ENCODE results near the gene TMEM269.

TMEM269 gene

DNA sequence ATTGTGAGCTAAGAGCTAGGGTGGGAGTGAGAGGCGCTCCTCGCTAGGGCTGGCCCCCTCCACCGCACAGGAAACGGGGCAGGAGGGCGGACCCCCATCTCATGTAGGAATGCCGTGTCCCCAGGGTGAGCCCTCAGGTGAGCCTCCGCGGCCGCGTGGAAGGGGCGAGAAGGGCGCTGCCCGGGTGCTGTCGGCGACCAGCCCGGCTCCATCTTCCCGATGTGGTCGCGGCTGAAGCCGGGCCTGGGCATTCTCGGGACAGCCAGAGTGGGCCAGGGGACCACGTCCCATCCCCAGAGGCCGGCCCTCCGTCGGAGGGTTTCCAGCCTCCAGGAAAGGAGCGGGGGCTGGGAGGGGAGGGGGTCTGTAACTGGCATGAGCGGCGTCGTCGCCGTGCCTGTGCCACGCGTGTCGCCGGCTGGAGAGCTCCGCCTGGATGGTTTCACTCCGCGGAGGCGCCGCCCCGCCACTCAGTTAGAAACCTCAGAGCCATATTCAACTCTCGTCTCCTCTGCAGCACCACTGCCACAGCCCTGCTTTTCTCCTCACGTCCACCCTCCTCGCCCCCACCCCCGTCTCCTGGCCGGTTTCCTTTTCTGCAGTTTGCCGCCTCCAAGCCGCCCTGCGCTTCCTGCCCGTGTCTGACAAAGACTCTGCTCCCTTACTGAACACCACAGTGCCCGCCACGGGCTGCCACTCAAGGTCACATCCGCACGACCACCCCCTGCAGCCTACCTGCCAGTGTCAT is at the start of gene TMEM269:
TSS of gene TMEM269 (plus strand) at position 46 of the 748 bp plus-strand sequence. CDS start 4,903 bp downstream, outside the sequence.
- DNase-seq (ENCODE audit: extremely low read depth, low read depth), result no peak
- TF ChIP-seq, protein P1, sequence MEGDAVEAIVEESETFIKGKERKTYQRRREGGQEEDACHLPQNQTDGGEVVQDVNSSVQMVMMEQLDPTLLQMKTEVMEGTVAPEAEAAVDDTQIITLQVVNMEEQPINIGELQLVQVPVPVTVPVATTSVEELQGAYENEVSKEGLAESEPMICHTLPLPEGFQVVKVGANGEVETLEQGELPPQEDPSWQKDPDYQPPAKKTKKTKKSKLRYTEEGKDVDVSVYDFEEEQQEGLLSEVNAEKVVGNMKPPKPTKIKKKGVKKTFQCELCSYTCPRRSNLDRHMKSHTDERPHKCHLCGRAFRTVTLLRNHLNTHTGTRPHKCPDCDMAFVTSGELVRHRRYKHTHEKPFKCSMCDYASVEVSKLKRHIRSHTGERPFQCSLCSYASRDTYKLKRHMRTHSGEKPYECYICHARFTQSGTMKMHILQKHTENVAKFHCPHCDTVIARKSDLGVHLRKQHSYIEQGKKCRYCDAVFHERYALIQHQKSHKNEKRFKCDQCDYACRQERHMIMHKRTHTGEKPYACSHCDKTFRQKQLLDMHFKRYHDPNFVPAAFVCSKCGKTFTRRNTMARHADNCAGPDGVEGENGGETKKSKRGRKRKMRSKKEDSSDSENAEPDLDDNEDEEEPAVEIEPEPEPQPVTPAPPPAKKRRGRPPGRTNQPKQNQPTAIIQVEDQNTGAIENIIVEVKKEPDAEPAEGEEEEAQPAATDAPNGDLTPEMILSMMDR (IDR thresholded peaks at IDR 0.05; ENCODE audit: low read depth, low read length), result no peak

GRCh38 chr1:42735056-42735455 is 49.7 kb upstream of the TMEM269 start:
- TF ChIP-seq, protein P1 (IDR thresholded peaks at IDR 0.05; ENCODE audit: low read depth, low read length), result no peak
- no peak for DNase-seq (ENCODE audit: extremely low read depth, low read depth)

DNA sequence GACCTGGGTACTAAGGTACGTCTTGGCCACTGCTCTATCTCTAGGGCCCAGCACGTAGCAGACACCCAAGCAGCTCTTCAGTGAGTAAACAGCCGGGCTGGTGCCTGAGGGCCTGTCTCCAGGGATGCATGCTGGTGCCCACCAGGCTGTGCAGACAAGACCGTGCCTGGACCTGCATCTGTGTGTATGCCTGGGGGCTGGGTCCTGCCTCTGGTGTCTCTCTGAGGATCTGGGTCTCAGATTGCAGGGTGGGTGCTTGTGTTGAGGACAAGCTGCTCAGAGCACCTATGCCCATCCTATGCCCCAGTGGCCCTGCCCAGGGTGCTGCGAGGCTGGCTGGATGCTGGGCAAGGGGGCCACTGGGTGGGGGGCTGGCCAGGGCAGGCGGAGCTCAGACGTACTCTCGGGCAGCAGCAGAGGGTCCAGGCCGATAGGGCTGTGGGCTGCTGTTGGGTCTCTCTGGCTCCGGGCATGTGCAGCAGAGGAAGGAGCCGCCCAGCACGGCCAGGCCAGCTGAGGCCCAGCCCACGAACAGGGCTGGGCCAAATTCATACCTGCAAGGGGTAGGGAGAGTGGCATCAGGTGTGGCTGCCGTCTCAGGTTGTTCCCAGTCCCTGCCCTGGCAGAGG is 49.2 kb upstream of the TMEM269 start:
- TF ChIP-seq, protein P1 (IDR thresholded peaks at IDR 0.05; ENCODE audit: low read depth, low read length), result no peak
- no peak for DNase-seq (ENCODE audit: extremely low read depth, low read depth)

DNA sequence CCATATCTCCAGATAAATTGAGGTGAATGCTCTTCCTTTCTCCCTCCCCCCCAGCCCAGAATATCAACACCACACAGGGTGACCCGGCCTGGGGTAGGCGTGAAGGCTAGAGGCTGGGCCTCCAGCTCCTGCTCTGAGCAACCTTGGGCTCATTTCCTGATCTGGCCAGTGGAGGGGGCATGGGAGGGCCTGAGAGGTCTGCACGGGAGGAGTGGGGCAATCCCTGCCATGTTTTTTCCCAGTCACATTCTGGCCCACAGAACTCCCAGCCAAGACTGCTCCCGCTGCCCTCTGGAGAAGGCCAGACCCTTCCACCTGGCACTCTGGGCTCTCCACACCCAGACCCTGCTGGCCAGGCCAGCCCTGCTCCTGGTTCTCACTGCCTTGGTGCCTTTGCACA is 48.6 kb upstream of the TMEM269 start:
- DNase-seq (ENCODE audit: extremely low read depth, low read depth), result no peak
- TF ChIP-seq, protein P1 (IDR thresholded peaks at IDR 0.05; ENCODE audit: low read depth, low read length), result peak; percentile 32

DNA sequence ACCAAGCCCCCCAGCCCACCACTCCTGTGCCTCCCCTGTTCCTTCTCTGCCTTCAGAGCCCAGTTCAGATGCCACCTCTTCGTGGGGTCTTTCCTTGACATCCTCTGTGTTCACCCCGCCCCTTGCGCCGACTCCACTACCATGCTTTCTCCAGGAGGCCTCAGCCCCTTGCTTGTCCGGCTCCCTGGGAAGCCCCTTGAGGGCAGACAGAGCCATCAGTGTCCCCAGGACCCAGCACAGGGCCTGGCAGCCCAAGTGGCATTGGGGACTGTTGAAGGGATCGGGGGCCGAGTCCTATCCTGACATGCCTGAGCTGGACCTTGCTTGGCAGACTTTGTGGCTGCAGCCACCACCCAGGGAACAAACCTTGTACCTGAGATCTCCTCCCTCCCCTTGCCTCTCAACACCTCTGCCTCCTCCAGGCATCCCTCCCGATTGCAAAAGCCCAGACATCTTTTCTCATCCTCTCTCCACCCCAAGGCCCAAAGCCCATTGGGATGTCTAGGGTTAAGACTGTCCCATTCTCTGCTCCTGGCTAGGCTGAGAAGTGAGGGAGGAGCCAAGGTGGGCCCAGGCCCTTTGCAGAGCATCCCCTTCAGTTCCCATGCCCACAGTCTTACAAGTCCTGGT is 48.1 kb upstream of the TMEM269 start:
- TF ChIP-seq, protein P1 (IDR thresholded peaks at IDR 0.05; ENCODE audit: low read depth, low read length), result no peak
- no peak for DNase-seq (ENCODE audit: extremely low read depth, low read depth)

- TF ChIP-seq, protein P1 (IDR thresholded peaks at IDR 0.05; ENCODE audit: low read depth, low read length), result no peak; the same call in 1 of the 2 replicates
Measured at GRCh38 chr1:42737257-42737656, 47.5 kb upstream of the TMEM269 start.

More at GRCh38 chr1:42737257-42737656, 47.5 kb upstream of the TMEM269 start:
- no peak for DNase-seq (ENCODE audit: extremely low read depth, low read depth)

All from AG09319 (cell line).